H54 (cell line): ENCODE measurements around the gene DIAPH2.

ENCODE experiments used
- DNase-seq: peaks from one replicate; pipeline ENCODE4 v3.0.0; 2011; ENCODE audit warnings: low spot score, mixed read lengths; ENCODE audit not compliant: insufficient read length
- FAIRE-seq: peaks from 3 replicates; lab custom pipeline; 2011; peaks lifted over from hg19 to GRCh38; lab: Jason Lieb, UNC
- POLR2A ChIP-seq: IDR thresholded peaks from 2 replicates; pipeline ENCODE4 v1.6.1; 2011; ENCODE audit warnings: low read depth, mild to moderate bottlenecking, low read length

The DIAPH2 gene

DNA sequence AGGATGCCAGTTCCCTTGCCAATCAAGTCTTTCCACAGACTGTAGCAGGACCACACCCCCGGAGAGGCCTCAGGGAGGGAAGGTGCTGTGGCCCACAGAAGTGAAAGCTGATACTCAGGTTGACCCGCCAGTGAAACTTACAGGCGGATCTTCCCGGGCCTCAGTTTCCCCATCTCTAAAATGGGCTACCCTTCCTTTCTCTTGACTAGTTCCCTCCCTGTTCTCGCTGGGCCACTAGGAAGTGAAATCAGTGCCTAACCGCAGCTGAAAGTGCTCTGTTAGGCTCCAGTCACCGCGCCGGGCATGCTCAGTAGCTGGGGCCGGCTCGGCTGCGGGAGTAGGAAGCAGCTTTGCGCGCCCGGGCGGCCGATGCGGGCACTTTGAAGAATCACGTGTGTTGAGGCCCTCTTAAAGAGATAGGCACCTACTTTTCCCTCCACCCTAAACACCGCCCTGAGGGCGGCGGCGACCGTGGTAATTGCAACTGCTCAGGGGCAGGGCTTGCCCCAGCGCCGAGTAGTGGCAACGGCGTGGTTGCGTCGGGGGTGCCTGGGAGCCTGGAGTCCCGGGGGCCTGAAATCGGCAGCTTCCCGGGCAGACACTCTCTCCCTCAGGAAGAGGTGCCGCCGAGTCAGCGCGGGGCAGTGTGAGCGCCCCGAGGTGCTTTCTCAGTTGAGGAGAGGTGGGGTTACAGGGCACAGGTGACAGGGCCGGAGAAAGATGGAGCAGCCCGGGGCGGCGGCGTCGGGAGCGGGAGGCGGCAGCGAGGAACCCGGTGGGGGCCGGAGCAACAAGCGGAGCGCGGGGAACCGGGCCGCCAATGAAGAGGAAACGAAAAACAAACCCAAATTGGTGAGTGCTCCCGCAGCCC, at the start of gene DIAPH2:
Gene DIAPH2 (plus strand): TSS at position 504 of the 871 bp plus-strand sequence.
- TF ChIP-seq POLR2A, result peak; percentile 16; the same call in 1 of the 2 replicates
- FAIRE-seq, result peak; percentile 62
- DNase-seq, result peak; percentile 34

DNA sequence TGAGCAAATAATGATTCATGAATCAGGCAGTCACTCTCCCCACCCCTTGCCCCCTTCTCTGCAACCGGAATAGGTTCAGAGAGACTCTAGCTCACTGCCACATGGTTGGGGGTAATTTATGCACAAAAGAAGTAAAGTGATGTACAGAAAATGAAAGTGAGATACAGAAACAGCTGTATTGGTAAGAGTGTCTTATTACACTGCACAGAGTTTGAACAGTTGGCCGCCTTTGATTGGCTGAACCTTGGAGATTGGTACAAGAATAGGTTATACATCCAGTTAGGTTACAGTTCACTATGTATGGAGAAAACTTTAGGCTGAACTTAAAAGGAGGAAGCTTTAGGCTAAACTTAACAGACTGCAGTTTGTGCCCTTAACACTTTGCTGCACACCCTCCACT, 34.6 kb upstream of the DIAPH2 start:
- no peak for TF ChIP-seq POLR2A
- FAIRE-seq, result no peak
- DNase-seq, result no peak

GRCh38 chrX:96655947-96656623, 28.6 kb upstream of the DIAPH2 start:
- TF ChIP-seq POLR2A, result no peak
- FAIRE-seq, result no peak
- DNase-seq, result no peak

DNA sequence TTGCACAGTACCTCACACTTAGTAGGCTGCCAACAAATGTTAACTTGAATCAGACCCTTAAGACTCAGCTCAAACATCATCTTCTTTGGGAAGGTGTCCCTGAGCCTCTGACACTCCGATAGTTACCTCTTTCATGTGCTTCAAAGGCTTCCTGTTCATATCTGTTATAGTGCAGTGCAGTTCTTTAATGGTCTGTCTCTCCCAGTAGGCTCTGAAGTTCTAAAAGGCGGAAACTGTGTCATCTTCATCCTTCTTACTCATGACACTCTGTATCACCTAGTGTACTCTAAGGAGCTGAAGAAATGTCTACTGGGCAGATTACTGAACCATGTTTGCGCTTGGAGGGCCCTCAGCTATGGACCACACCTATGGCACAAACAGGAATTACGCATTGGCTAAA, 2.1 kb upstream of the DIAPH2 start:
- TF ChIP-seq POLR2A, result no peak
- no peak for FAIRE-seq
- no peak for DNase-seq

DNA sequence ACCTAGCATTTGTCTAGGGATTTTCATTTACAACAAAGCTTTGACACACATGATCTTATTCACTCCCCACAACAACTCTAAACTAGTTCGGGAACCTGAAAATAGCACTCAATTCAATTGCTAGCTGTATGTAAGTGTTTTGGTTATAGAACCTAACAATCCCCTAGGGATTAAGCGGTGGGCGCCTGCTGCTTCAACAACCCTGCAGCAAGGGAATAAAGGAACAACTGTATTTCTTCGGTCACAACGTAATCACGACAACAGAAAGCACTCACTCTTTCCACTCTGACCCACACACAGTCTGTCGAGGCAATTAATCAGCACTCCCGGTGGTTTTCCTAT, 674 bp upstream of the DIAPH2 start:
- no peak for TF ChIP-seq POLR2A
- DNase-seq (no peak), FAIRE-seq (no peak)

DNA sequence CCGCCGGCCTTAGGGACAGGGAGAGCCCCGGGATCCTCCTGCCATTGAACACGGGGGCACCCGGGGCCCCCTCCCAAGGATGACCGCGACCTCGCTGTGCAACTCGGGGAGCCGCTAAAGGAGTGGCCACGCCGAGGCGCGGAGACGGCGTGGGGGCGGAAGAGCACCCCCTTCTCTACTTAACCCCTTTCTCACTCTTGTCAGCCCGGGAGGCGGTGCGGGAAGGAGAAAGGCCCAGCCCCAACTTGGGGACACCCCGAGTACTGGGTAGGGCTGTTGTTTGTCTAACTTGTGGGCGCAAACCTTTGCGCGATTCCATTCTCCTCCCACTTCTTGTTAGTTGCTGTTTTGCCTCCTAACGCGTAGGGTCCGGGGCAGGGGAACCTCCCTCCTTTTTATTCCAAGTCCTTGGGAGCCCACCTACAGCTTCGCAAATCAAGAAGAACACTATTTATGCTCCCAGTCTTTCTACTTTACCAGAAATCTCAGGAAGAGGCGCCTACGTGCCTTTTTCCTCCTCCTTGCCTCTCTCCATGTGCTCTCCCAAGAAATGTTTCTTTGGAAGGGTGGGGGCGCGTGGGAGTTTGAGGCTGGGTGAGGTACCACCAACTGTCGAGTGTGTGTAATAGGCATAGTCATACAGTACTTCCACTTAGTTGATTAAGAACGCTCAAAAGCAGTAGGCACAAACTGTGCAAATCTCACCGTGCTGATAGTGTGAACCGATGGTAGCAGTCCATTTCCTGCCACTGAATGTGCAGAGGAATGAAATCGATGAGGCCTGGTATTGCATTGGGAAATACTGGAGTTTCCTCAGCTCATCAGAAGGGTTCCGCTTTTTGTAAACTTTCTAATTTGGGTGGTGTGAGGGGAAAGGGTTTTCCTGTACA, 813 bp downstream of the DIAPH2 start:
- DNase-seq (peak; percentile 7), FAIRE-seq (peak; percentile 62)
- TF ChIP-seq POLR2A, result no peak

DNA sequence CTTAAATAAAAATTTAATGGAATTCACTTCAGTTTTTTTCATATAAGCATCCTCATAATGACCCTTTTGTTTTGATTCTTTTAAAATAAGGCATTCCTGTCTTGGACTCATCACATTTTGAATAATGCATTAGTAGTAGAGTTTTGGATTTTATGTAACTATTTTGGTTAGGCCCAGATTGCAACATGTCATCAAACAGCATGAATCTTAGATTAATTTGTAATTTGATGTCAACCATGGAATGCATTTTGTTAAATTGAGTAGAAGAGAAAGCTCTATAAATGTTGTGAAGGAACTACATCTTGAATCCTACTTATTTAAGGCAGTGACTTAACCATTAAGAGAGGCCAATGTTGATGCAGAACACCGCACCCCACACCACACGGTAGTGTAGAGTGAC, 3.1 kb downstream of the DIAPH2 start:
- no peak for FAIRE-seq

GRCh38 chrX:96688789-96689188, 4.1 kb downstream of the DIAPH2 start:
- FAIRE-seq (no peak), DNase-seq (no peak)

More for the DNA sequence above, 3.1 kb downstream of the DIAPH2 start:
- DNase-seq, result no peak
- TF ChIP-seq POLR2A, result no peak

GRCh38 chrX:96689991-96690390, 5.3 kb downstream of the DIAPH2 start:
- no peak for TF ChIP-seq POLR2A
- no peak for FAIRE-seq
- DNase-seq, result no peak

More at GRCh38 chrX:96688789-96689188, 4.1 kb downstream of the DIAPH2 start:
- TF ChIP-seq POLR2A, result no peak

- no peak for FAIRE-seq
- no peak for DNase-seq
Measured at GRCh38 chrX:96692454-96692853, 7.8 kb downstream of the DIAPH2 start.

GRCh38 chrX:96692890-96693289, 8.2 kb downstream of the DIAPH2 start:
- no peak for DNase-seq
- no peak for TF ChIP-seq POLR2A
- no peak for FAIRE-seq

More at GRCh38 chrX:96692454-96692853, 7.8 kb downstream of the DIAPH2 start:
- TF ChIP-seq POLR2A, result no peak

DNA sequence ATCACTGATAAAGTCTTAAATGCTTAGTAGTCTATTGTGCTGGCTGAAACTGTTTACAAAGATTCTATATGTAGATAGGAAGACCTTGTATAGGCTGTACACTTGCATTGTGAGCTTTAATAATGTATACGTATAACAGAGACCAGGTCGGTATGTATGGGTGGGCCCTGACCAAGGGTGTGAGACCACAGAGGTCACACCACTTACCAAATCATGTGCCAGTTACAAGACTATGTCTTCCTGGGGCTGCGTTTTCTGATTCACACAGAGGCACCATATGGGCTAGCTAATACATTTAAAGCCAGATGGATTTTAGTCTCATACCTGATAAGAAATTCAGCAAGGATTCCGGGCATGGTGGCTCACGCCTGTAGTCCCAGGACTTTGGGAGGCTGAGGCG, 8.8 kb downstream of the DIAPH2 start:
- no peak for FAIRE-seq

DNA sequence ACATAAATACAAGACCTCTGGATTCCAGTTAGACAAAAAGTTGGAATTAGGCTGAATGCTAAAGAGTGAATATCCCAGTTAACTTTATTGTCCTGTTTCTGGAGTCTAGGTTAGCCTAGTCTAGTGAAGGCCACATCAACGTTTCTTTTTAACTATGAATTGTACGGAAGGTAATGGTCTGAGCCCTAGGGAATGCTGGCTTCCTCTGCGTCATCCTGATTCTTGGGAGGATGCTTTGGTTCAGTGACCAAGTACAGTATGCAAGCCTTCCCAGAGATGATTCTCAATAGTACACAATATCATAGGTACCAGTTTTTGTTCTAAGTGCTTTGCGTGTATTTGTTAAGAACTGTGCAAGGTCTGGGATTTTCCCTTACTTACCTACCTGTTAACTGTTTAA, 11.8 kb downstream of the DIAPH2 start:
- DNase-seq, result no peak
- no peak for FAIRE-seq
- TF ChIP-seq POLR2A, result no peak

More for the DNA sequence above, 8.8 kb downstream of the DIAPH2 start:
- DNase-seq, result no peak
- no peak for TF ChIP-seq POLR2A
